SH-SY5Y (cell line): ENCODE data around the gene ABHD17C.

Experiments
- GATA2 ChIP-seq: IDR thresholded peaks from 2 replicates; pipeline ENCODE4 v1.6.1; 2011; ENCODE audit warnings: mild to moderate bottlenecking, low read depth, low read length
- GATA3 ChIP-seq: IDR thresholded peaks from 2 replicates; pipeline ENCODE4 v1.6.1; 2011; ENCODE audit warnings: low read depth, mild to moderate bottlenecking, low read length, moderate library complexity

DNA sequence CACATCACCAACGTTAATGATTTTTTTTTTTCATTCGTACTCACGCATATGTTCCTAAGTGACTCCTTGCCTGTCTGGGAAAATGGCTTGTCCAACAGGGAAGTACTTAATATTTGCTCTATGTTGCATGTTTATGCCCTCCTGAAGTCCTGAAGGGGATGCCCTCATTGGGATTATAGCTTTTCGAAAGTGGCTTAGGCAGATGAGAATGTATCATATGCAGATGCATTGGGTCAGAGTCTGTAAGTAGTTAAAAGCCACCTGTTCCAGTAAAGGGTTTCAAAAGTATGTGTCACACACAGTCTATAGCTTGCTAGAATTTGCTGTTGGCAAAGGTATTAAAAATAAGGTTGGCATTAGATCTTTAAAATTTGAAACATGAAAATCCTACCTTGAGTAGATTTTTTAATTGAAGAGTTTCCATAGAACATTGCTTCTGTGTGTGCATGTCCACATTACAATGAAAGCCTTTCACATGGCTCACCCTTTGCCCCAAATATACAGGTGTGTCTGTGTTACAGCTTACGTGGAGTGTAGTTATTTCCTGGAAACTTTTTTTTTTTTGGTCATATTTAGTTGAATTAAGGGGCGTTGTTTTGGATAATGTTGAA lies 2.1 kb downstream of the ABHD17C start:
- TF ChIP-seq GATA2: no peak
- no peak for TF ChIP-seq GATA3
